Panc1 (cell line): ENCODE data around the gene TAS1R2. TPM values are rescaled to one million over a fixed set of nuclear protein-coding genes. Genes with fewer than 3 reads are reported as not detected.
A peak's percentile ranks its signal among the peaks of the same experiment; 100 is the strongest.

Experiments used
- ATAC-seq: fragments of 200-7000 bp; cut with Tn5 transposase; 2 replicates; pipeline ENCODE4 v1.9.1; 2020; ENCODE audit warnings: mild to moderate bottlenecking, moderate library complexity
- BruUV-seq: library from RNA; stranded (reverse); fragments of 400-500 nt; replicated peaks from 2 replicates; lab custom pipeline; 2021; lab: Mats Ljungman, UMichigan
- CTCF ChIA-PET: fragments of 300-600 bp; sonication (Branson Sonifier 250); formaldehyde crosslinking; loops from one replicate; lab custom pipeline; 2022; ENCODE audit warnings: antibody characterized with exemption; lab: Charles Lee
- POLR2A ChIA-PET: fragments of 300-600 bp; sonication (Branson Sonifier 250); formaldehyde crosslinking; loops from one replicate; lab custom pipeline; 2022; ENCODE audit warnings: antibody characterized with exemption; lab: Charles Lee
- DNase-seq: peaks from one replicate; pipeline ENCODE4 v3.0.0-alpha.2; 2010; ENCODE audit warnings: low read depth, low spot score
- H3K27ac ChIP-seq: 2 replicates; pipeline ENCODE4 v1.5.1; 2011; ENCODE audit warnings: mild to moderate bottlenecking, low read length, inconsistent platforms
- H3K27me3 ChIP-seq: fragments of 200-500 bp; sonication (Bioruptor generic); 2 replicates; pipeline ENCODE4 v1.6.0; 2014; ENCODE audit warnings: low read length, inconsistent platforms; ENCODE audit not compliant: control insufficient read depth, insufficient read depth
- H3K36me3 ChIP-seq: fragments of 200-500 bp; sonication (Bioruptor generic); 2 replicates; pipeline ENCODE4 v1.5.1; 2014; ENCODE audit warnings: inconsistent platforms, mild to moderate bottlenecking, low read length, moderate library complexity; ENCODE audit not compliant: control insufficient read depth, insufficient read depth
- H3K4me1 ChIP-seq: 2 replicates; pipeline ENCODE4 v1.5.1; 2011; ENCODE audit warnings: inconsistent platforms, mild to moderate bottlenecking, low read length, moderate library complexity; ENCODE audit not compliant: control insufficient read depth, insufficient read depth
- H3K4me3 ChIP-seq, 2 experiments: 2 replicates each; pipeline ENCODE4 v1.5.1; 2011 to 2012; ENCODE audit warnings: low read depth in 2 of 2, low read length in 2 of 2, mild to moderate bottlenecking in 2 of 2, inconsistent platforms in 1 of 2, moderate library complexity in 1 of 2
- H3K9me3 ChIP-seq: fragments of 200-500 bp; sonication (Bioruptor generic); 2 replicates; pipeline ENCODE4 v1.5.1; 2014; ENCODE audit warnings: low read depth, mild to moderate bottlenecking, inconsistent platforms, low read length, moderate library complexity; ENCODE audit not compliant: control insufficient read depth, insufficient read depth
- CTCF ChIP-seq: fragments of 450-650 bp; IDR thresholded peaks from 2 replicates; pipeline ENCODE4 v1.5.1; 2017; ENCODE audit warnings: mild to moderate bottlenecking
- POLR2AphosphoS5 ChIP-seq: IDR thresholded peaks from 2 replicates; pipeline ENCODE4 v1.6.1; 2012; ENCODE audit warnings: mild to moderate bottlenecking, low read depth, low read length, moderate library complexity
- REST ChIP-seq, 2 experiments: IDR thresholded peaks; 2 replicates each; pipeline ENCODE4 v1.6.1; 2011 to 2012; ENCODE audit warnings: low read depth in 2 of 2, control low read depth in 1 of 2, low read length in 1 of 2, mild to moderate bottlenecking in 1 of 2, moderate library complexity in 1 of 2; ENCODE audit not compliant: insufficient read depth in 1 of 2
- SIN3A ChIP-seq: IDR thresholded peaks from 2 replicates; pipeline ENCODE4 v1.6.1; 2012; ENCODE audit warnings: low read depth, mild to moderate bottlenecking, low read length, moderate library complexity, borderline replicate concordance; ENCODE audit not compliant: insufficient read depth
- TCF7L2 ChIP-seq: IDR thresholded peaks from 2 replicates; pipeline ENCODE4 v1.6.1; 2011; ENCODE audit warnings: mild to moderate bottlenecking, low read depth, low read length, inconsistent platforms
- in situ Hi-C: cut with HindIII; loops from 2 replicates; pipeline ENCODE4 v1.10.0; 2016; ENCODE audit warnings: low sequenced_read_pairs, low pct_unique_long_range_greater_than_20kb
- intact Hi-C: fragments of 100-400 bp; cut with micrococcal nuclease; formaldehyde crosslinking; loops from one replicate; pipeline ENCODE4 v1.10.0; 2022; ENCODE audit not compliant: unreplicated experiment
- total RNA-seq: library from RNA; stranded (reverse); gene quantifications from one replicate; pipeline ENCODE4 v1.2.1, GENCODE V29; 2021; ENCODE audit not compliant: unreplicated experiment

Gene TAS1R2
- total RNA-seq, 1 experiment from 2014 or later = not detected

- Histone ChIP-seq H3K9me3 (no peaks in the 10 kb centered on the region), H3K27ac (no peak overlapping the region), H3K36me3 (no peaks in the 10 kb centered on the region), H3K4me3 (no peak overlapping the region), H3K4me1 (no peaks in the 10 kb centered on the region), H3K27me3 (no peaks in the 10 kb centered on the region)
- ATAC-seq (no peak), DNase-seq (no peak)
- ChIA-PET POLR2A (no interaction called here), CTCF (no interaction called here)
- BruUV-seq = no TSS peak
- intact Hi-C loops (no loop called here), in situ Hi-C loops (no loop called here)
- no peak for TF ChIP-seq SIN3A
- no peak for TF ChIP-seq TCF7L2
- TF ChIP-seq REST (IDR thresholded peaks at IDR 0.05; ENCODE audit: insufficient read depth in 1 of 2, low read depth in 2 of 2, low read length in 1 of 2) = no peak
- no peak for TF ChIP-seq POLR2AphosphoS5
- TF ChIP-seq CTCF = no peak
Measured at GRCh38 chr1:18807334-18808063, 52.0 kb downstream of the TAS1R2 start.

- Histone ChIP-seq H3K36me3 (no peaks in the 10 kb centered on the region), H3K27ac (no peak overlapping the region), H3K9me3 (no peaks in the 10 kb centered on the region), H3K4me3 (no peak overlapping the region), H3K4me1 (no peaks in the 10 kb centered on the region), H3K27me3 (no peaks in the 10 kb centered on the region)
- POLR2A ChIA-PET = no interaction called here
- in situ Hi-C loops (no loop called here), intact Hi-C loops (no loop called here)
- peak; percentile 68 for ATAC-seq
- TF ChIP-seq REST (IDR thresholded peaks at IDR 0.05; ENCODE audit: insufficient read depth in 1 of 2, low read depth in 2 of 2, low read length in 1 of 2) = no peak
- TF ChIP-seq TCF7L2 = no peak
- TF ChIP-seq SIN3A = no peak
- TF ChIP-seq CTCF = no peak
- TF ChIP-seq POLR2AphosphoS5 = no peak
- no peak for DNase-seq
- BruUV-seq = no TSS peak
- CTCF ChIA-PET = no interaction called here
Measured at GRCh38 chr1:18805925-18806849, 53.3 kb downstream of the TAS1R2 start.
